ENCODE results near the gene TUBB3.
"Not testable (repeated sequence)": the region's sequence is repeated elsewhere in the genome, so short reads cannot be mapped to it uniquely, and the experiment has no call there.

The TUBB3 gene

GRCh38 chr16:89968074-89968473, 44.9 kb downstream of the TUBB3 start:
- DNase-seq = not testable (repeated sequence)

- DNase-seq = no peak
Measured at GRCh38 chr16:89969741-89970410, 46.7 kb downstream of the TUBB3 start.

- peak; percentile 1 for DNase-seq
Measured at GRCh38 chr16:89971495-89972243, 48.5 kb downstream of the TUBB3 start.

GRCh38 chr16:89972244-89973234, 49.4 kb downstream of the TUBB3 start:
- peak; percentile 88 for DNase-seq

- no peak for DNase-seq
Measured at GRCh38 chr16:89973235-89973634, 50.1 kb downstream of the TUBB3 start.

GRCh38 chr16:89973654-89974335, 50.7 kb downstream of the TUBB3 start:
- DNase-seq = no peak

GRCh38 chr16:89974870-89975269, 51.7 kb downstream of the TUBB3 start:
- DNase-seq = no peak

- no peak for DNase-seq
Measured at GRCh38 chr16:89981414-89981813, 58.3 kb downstream of the TUBB3 start.

GRCh38 chr16:89982318-89982717, 59.2 kb downstream of the TUBB3 start:
- DNase-seq = no peak

GRCh38 chr16:89983536-89983935, 60.4 kb downstream of the TUBB3 start:
- no peak for DNase-seq

GRCh38 chr16:89984216-89984615, 61.1 kb downstream of the TUBB3 start:
- DNase-seq = no peak

- no peak for DNase-seq
Measured at GRCh38 chr16:89985219-89985618, 62.1 kb downstream of the TUBB3 start.

Measured in activated effector memory CD4-positive, alpha-beta T cell treated with Interleukin-2 at 50 U/mL for 16 hours (primary cell).